Gastrocnemius medialis (tissue), 4 donors: ENCODE data around the gene CARMIL1. TPM values are rescaled to one million over a fixed set of nuclear protein-coding genes. Genes with fewer than 3 reads are reported as not detected.

Experiments used
- ATAC-seq, 2 donors: fragments of 150-250 bp; one replicate each; pipeline ENCODE4 v1.9.1; 2016
- DNase-seq, 2 donors: peaks; one replicate each; pipeline ENCODE4 v3.0.0-alpha.2; 2019
- H3K27ac ChIP-seq, 4 donors: fragments of 200-600 bp; sonication (generic); 1 replicate in 1 of 4; 2 replicates in 3 of 4; pipeline ENCODE4 v1.5.1; 2016 to 2018; ENCODE audit warnings: mild to moderate bottlenecking in 2 of 4, moderate library complexity in 1 of 4
- H3K27me3 ChIP-seq, 3 donors: fragments of 200-600 bp; sonication (generic) in 2 of 3; 1 replicate in 1 of 3; 2 replicates in 2 of 3; pipeline versions ENCODE4 v1.5.1 to v1.6.0; 2016 to 2019; ENCODE audit warnings: mild to moderate bottlenecking in 1 of 3, moderate library complexity in 1 of 3
- H3K36me3 ChIP-seq, 2 donors: fragments of 200-600 bp; sonication (generic) in 1 of 2; one replicate each; pipeline ENCODE4 v1.5.1; 2017 to 2018
- H3K4me1 ChIP-seq, 2 donors: fragments of 200-600 bp; sonication (generic) in 1 of 2; one replicate each; pipeline ENCODE4 v1.5.1; 2016 to 2017; ENCODE audit warnings: mild to moderate bottlenecking in 2 of 2
- H3K4me3 ChIP-seq, 4 donors: fragments of 200-600 bp; sonication (generic) in 3 of 4; 1 replicate in 1 of 4; 2 replicates in 3 of 4; pipeline ENCODE4 v1.5.1; 2016 to 2019; ENCODE audit warnings: mild to moderate bottlenecking in 2 of 4
- H3K9me3 ChIP-seq, 3 donors: fragments of 200-600 bp; sonication (generic) in 2 of 3; 1 replicate in 1 of 3; 2 replicates in 2 of 3; pipeline ENCODE4 v1.5.1; 2016 to 2019
- CTCF ChIP-seq, 5 experiments: fragments of 450-650 bp in 3 of 5; fragments of 200-600 bp in 2 of 5; sonication (generic) in 2 of 5; IDR thresholded peaks in 4 of 5; conservative IDR thresholded peaks in 1 of 5; 1 replicate in 4 of 5; 2 replicates in 1 of 5; pipeline ENCODE4 v1.5.1; 2016 to 2019; ENCODE audit warnings: antibody characterized with exemption in 5 of 5, mild to moderate bottlenecking in 3 of 5, moderate library complexity in 3 of 5
- POLR2A ChIP-seq, 2 donors: fragments of 450-650 bp; IDR thresholded peaks; one replicate each; pipeline ENCODE4 v1.6.1; 2017; ENCODE audit warnings: antibody characterized with exemption in 2 of 2, mild to moderate bottlenecking in 2 of 2, moderate library complexity in 2 of 2
- in situ Hi-C, 4 donors: fragments of 200-750 bp; cut with MboI; loops; one replicate each; pipeline versions ENCODE4 v1.15.0 to v1.8.0; 2017; ENCODE audit warnings: low sequenced_read_pairs in 4 of 4
- intact Hi-C: fragments of 100-400 bp; cut with DNase I; formaldehyde crosslinking; loops from one replicate; pipeline ENCODE4 v1.15.1; 2023; ENCODE audit warnings: low total_unique reads
- total RNA-seq, 4 donors: library from RNA; depleted of rRNA; stranded (reverse); fragments of >200 nt; gene quantifications; one replicate each; pipeline versions ENCODE4 v1.1.0 to v1.2.3, GENCODE V29; 2016

The CARMIL1 gene
- total RNA-seq, 4 donors from 2014 or later = 0.87 to 2.1 (median 1.7) TPM

- no peak for ATAC-seq
- H3K27ac ChIP-seq = no peak overlapping the region
- in situ Hi-C loops (no loop called here), intact Hi-C loops (no loop called here)
- no peak overlapping the region for H3K4me3 ChIP-seq
- TF ChIP-seq CTCF (IDR thresholded peaks at IDR 0.05 in 4 of 5, conservative IDR thresholded peaks at IDR 0.05 in 1 of 5) (no peak), POLR2A (IDR thresholded peaks at IDR 0.05) (no peak)
- peaks cover 0 to 3% (median 0%) of the 10 kb centered on the region in 3 donors for H3K27me3 ChIP-seq
- no peaks in the 10 kb centered on the region for H3K4me1 ChIP-seq
- H3K36me3 ChIP-seq = no peaks in the 10 kb centered on the region
- no peak for DNase-seq
- no peaks in the 10 kb centered on the region for H3K9me3 ChIP-seq
These were observed 382.1 kb downstream of the CARMIL1 start for GRCh38 chr6:25661129-25661779.

- ATAC-seq (no peak), DNase-seq (no peak)
- H3K36me3 ChIP-seq = no peaks in the 10 kb centered on the region
- H3K9me3 ChIP-seq = no peaks in the 10 kb centered on the region
- H3K4me3 ChIP-seq = no peak overlapping the region
- TF ChIP-seq CTCF (IDR thresholded peaks at IDR 0.05 in 4 of 5, conservative IDR thresholded peaks at IDR 0.05 in 1 of 5) (no peak), POLR2A (IDR thresholded peaks at IDR 0.05) (no peak)
- peaks cover 0 to 3% (median 0%) of the 10 kb centered on the region in 3 donors for H3K27me3 ChIP-seq
- H3K27ac ChIP-seq = no peak overlapping the region
- intact Hi-C loops = no loop called here
- no peaks in the 10 kb centered on the region for H3K4me1 ChIP-seq
- in situ Hi-C loops = no loop called here
These were observed 386.3 kb downstream of the CARMIL1 start for GRCh38 chr6:25665455-25665854.

GRCh38 chr6:25669413-25669812 lies 390.2 kb downstream of the CARMIL1 start:
- Histone ChIP-seq H3K9me3 (no peaks in the 10 kb centered on the region), H3K4me3 (no peak overlapping the region), H3K4me1 (no peaks in the 10 kb centered on the region), H3K27ac (no peak overlapping the region), H3K27me3 (peaks cover 0 to 3% (median 0%) of the 10 kb centered on the region in 3 donors), H3K36me3 (no peaks in the 10 kb centered on the region)
- no peak for TF ChIP-seq CTCF (IDR thresholded peaks at IDR 0.05 in 4 of 5, conservative IDR thresholded peaks at IDR 0.05 in 1 of 5)
- TF ChIP-seq POLR2A (IDR thresholded peaks at IDR 0.05) = no peak
- in situ Hi-C loops = no loop called here
- intact Hi-C loops = no loop called here
- ATAC-seq = no peak
- no peak for DNase-seq
